Activated T-cell treated with anti-CD3 and anti-CD28 coated beads, Interleukin-2, amount 50 U/mL, for 48 hours (primary cell): ENCODE results near the gene MTCP1.

Experiments
- DNase-seq, 2 experiments: peaks; one replicate each; pipeline ENCODE4 v3.0.0-alpha.2; 2020

The MTCP1 gene

GRCh38 chrX:155053656-155054055, 17.3 kb downstream of the MTCP1 start:
- DNase-seq = no peak

GRCh38 chrX:155052738-155053498, 18.0 kb downstream of the MTCP1 start:
- DNase-seq = no peak

DNA sequence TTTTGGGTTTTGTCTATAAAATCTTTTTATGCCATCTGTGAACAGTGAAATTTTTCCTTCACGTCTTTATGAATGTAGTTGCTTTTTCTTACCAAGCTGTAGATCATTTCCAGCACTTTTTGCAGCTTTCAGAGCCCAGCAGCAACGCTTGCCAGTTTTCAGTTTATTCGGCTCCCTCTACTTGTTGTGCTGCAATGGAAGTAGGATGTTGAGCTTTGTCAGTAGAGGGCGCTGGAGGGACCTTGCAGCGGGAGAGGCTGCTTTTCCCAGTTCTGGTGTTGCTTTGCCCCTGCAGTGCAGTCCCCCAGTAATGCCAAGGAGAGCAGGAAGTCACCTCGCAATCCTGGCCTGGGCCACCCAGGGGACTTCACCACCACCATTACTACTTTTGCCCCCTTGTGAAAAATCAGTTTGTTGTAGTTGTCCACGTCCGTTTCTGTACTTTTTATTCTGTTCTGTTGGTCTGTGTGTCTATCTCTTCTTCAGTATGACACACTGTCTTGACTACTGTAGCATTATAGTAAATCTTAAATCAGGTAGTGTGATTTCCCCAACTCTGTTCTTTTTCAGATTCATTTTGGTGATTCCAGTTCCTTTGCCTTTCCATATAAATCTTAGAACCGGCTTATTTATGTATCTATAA, 21.8 kb downstream of the MTCP1 start:
- DNase-seq = peak; percentile 51 to 56

DNA sequence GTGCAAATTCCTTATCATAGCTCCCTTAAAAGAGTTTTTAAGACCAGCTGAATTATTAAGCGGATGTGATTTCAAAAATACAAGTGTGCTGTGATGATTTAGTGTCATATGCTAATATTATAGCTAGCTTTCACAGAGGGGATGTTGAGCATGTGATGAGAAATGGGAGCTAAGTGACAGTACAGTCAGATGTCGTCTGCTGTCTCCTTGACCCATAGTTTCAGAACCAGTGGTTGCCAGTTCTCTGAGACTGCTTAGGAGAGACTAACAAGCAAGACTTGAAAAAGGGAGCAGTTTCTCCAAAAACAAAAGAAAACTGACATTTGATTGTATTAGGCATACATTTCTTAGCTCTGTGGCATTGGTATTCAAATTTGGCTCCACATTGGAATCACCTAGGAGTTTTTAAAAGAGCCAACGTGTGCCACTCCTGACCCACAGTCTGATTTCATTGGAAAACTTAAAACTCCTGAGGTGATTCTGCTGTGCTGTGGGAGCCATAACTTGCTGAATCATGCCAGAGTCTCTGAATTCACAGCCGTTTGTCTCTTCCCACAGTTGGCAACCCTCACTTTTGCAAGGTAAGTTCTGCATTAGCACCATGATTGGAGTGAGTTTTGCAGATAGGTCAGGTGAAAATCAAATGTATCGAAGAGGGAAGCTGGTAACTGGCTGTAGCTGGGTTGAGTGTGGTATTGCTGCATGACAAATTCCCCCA, 24.0 kb downstream of the MTCP1 start:
- DNase-seq = no peak

- DNase-seq = no peak
Measured at GRCh38 chrX:155046129-155046810, 24.7 kb downstream of the MTCP1 start.

DNA sequence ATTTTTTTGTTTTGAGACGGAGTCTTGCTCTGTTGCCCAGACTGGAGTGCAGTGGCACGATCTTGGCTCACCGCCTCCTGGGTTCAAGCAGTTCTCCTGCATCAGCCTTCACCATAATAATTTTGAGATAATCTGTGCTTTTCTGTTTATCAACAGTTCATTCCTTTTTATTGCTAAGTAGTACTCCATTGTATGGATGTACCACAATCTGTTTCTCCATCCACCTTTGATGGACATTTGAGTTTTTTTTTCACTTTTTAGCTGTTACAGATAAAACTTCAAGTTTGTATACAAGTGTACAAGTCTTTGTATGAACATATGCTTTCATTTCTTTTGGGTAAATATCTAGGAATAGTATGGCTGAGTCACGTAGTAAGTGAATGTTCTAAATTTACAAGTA, 35.2 kb downstream of the MTCP1 start:
- DNase-seq = no peak

- no peak for DNase-seq
Measured at GRCh38 chrX:155031657-155032056, 39.3 kb downstream of the MTCP1 start.

- no peak for DNase-seq
Measured at GRCh38 chrX:155028877-155029291, 42.1 kb downstream of the MTCP1 start.

DNA sequence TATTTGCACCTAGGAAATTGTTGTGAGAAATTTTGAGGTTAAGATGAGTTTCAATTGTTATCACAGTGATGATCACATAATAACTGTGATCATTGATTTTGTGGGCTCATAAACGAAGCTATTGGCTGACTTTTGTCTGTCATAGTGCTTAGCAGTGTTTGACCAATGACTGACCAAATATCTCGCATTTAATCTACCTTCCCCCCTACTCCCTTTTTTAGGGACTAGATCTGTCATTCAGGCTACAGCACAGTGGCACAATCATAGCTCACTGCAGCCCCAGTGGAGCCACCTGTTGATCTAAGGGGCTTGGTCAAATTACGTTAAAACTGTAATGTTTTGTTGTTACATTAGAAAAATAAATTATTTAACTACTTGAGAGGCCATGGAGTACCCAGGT, 42.8 kb downstream of the MTCP1 start:
- DNase-seq = no peak

DNA sequence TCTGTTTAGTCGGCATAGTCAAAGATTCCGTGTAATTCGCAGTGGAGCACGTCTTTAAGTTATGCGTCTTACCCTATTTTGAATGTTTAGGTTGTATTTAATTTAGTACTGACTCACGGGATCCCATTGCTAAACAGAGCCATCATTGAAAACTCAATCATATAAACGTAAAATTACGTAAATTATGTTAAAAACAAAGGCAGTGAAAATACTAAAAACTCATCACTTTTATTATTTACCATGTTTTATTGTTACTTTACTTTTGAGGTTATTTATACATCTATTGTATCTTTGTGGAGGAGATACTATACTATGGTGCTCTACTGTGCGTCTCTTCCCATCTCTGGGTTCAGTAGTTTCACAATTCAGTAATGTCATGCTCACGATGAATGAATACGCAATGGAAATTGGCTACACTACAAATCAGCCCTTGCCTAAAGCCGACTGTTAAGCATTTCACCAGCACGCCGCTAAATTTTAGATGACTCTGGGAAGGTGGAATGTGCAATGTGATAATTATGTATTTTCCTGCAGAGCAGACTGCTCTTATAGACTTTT, 43.3 kb downstream of the MTCP1 start:
- DNase-seq = no peak

GRCh38 chrX:155026727-155027508, 44.0 kb downstream of the MTCP1 start, which contains the start of gene FUNDC2:
TSS of gene FUNDC2 (plus strand) at chrX:155026844. CDS start at chrX:155026939, 95 bp downstream.
- peak; percentile 90 to 93 for DNase-seq

- no peak for DNase-seq
Measured at GRCh38 chrX:155026420-155026726, 44.6 kb downstream of the MTCP1 start.

DNA sequence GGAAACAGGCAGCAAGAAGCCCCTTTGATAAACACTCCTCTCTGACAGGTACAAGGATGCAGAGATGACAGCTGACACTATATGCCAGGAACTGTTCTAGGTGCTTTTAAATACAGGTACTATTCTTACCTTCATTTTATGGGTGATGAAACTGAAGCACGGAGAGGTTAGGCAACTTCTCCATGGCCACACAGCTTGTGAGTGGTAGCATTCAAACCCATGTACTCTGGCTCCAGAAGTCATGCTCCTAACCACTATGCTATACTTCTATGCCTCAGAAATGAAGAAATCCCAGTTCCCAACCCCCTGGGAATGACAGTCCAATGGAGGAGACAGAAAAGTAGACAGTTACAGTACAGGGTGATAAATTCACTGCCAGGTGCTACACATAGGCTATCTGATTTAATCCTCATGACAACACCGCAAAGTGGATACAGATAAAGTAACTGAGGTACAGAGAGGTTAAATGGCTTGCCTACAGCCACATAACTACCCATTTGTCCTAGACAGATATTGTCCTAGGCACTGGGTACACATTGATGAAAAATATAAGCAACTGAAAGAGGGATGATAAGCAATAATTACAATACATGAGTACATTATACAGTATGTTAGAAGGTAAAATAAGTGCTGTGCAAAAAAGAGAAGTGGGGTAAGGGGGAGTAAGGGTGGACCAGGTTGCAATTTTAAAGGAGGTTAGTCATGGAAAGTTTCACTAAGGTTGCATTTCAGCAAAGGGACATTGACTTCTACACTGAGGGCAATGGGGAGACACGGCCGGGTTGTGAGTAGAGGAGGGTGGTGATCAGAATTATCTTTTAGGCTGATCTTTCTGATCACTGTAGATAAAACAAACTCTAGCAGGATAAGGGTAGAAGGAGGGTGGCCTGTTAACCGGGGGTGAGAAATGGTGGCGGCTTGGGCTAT, 46.8 kb downstream of the MTCP1 start:
- DNase-seq = no peak

DNA sequence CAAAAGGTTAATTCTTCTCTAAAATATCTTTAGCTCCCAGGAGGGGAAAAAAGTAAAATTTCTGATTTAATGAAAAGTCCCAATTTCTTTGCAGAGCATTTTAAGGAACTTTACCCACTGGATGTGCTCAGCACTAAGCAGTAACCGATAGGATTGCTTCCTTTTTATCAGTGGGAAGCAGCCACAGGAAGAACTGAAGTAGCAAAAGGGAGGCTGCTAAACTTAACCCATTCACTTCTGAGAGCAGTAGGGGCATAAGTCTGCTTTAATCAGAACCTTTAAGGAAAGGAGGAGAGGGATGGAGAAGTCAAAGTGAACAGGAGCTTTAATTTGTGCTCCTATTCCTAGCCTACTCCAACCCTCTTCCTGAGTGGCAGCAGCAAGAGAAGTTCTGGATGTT, 48.4 kb downstream of the MTCP1 start, which contains the start of gene F8:
Gene F8 (minus strand): TSS at position 139 of the 400 bp plus-strand sequence. CDS start 171 bp downstream, outside the sequence.
- DNase-seq = no peak

DNA sequence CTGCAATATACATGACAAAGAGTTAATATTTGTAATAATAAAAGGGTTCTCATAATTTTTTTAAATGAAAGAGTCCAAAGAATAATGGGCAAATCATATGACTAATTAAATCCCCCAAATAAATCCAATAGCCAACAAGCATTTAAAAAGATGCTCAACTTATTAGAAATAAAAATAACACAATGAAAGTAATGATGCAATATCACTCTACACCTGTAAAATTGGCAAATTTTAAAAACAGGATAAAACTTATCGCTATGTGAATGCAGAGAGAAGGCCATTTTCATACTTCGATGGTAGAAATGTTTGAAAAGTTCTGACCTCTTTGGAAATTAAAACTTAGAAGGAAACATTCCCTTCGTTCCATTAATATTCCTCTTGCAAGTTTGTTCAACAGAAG, 50.3 kb downstream of the MTCP1 start:
- no peak for DNase-seq
